AG04450 (cell line): ENCODE data around the gene ZNF175. TPM values are rescaled to one million over a fixed set of nuclear protein-coding genes. Genes with fewer than 3 reads are reported as not detected.

Experiments
- CTCF ChIA-PET: fragments of 300-600, 350-600 bp; formaldehyde crosslinking; extraction: SDS; loops from one replicate; lab custom pipeline; 2022; ENCODE audit warnings: antibody characterized with exemption, inconsistent platforms; lab: Charles Lee
- POLR2A ChIA-PET: fragments of 350-600 bp; formaldehyde crosslinking; extraction: SDS; loops from one replicate; lab custom pipeline; 2021; ENCODE audit warnings: antibody characterized with exemption, inconsistent platforms; lab: Yijun Ruan, JAX
- DNase-seq: peaks from one replicate; pipeline ENCODE4 v3.0.0-alpha.2; 2011; ENCODE audit warnings: low read depth, low spot score
- H3K27ac ChIP-seq: one replicate; pipeline ENCODE4 v1.5.1; 2012; ENCODE audit warnings: low read depth, low read length, control low read depth
- H3K27me3 ChIP-seq: one replicate; pipeline ENCODE4 v1.6.0; 2012; ENCODE audit warnings: low read length; ENCODE audit not compliant: control insufficient read depth, insufficient read depth
- H3K4me3 ChIP-seq: 2 replicates; pipeline ENCODE4 v1.5.1; 2011; ENCODE audit warnings: mild to moderate bottlenecking, low read depth, low read length, control low read depth
- H3K9me3 ChIP-seq: 2 replicates; pipeline ENCODE4 v1.5.1; 2012; ENCODE audit warnings: low read length; ENCODE audit not compliant: control insufficient read depth, insufficient read depth
- CTCF ChIP-seq: IDR thresholded peaks from 2 replicates; pipeline ENCODE4 v1.5.1; 2011; ENCODE audit warnings: low read depth, low read length, control low read depth, inconsistent platforms
- polyA plus RNA-seq: library from polyadenylated mRNA; depleted of rRNA; stranded (reverse); fragments of >200 nt; gene quantifications from 2 replicates; pipeline ENCODE4 v1.2.3, GENCODE V29; 2011

ZNF175 gene
- polyA plus RNA-seq, 1 experiment = 6.4 TPM

- CTCF ChIA-PET = no interaction called here
- no peak for DNase-seq
These were observed 21.4 kb upstream of the ZNF175 start for GRCh38 chr19:51549533-51550324.

GRCh38 chr19:51550848-51551672 is 20.0 kb upstream of the ZNF175 start:
- POLR2A ChIA-PET = no interaction called here
- no peak overlapping the region for H3K4me3 ChIP-seq
- no peaks in the 10 kb centered on the region for H3K9me3 ChIP-seq
- no peaks in the 10 kb centered on the region for H3K27me3 ChIP-seq
- CTCF ChIA-PET = no interaction called here
- no peak for DNase-seq
- no peak for TF ChIP-seq CTCF
- no peak overlapping the region for H3K27ac ChIP-seq

More at GRCh38 chr19:51549533-51550324, 21.4 kb upstream of the ZNF175 start:
- POLR2A ChIA-PET = no interaction called here
- TF ChIP-seq CTCF = no peak
- no peak overlapping the region for H3K4me3 ChIP-seq
- no peaks in the 10 kb centered on the region for H3K9me3 ChIP-seq
- H3K27ac ChIP-seq = no peak overlapping the region
- no peaks in the 10 kb centered on the region for H3K27me3 ChIP-seq

GRCh38 chr19:51551673-51552432 is 19.2 kb upstream of the ZNF175 start:
- Histone ChIP-seq H3K9me3 (no peaks in the 10 kb centered on the region), H3K27ac (no peak overlapping the region), H3K27me3 (no peaks in the 10 kb centered on the region), H3K4me3 (no peak overlapping the region)
- ChIA-PET POLR2A (no interaction called here), CTCF (no interaction called here)
- no peak for TF ChIP-seq CTCF
- no peak for DNase-seq

- Histone ChIP-seq H3K27ac (no peak overlapping the region), H3K4me3 (no peak overlapping the region), H3K9me3 (no peaks in the 10 kb centered on the region), H3K27me3 (no peaks in the 10 kb centered on the region)
- TF ChIP-seq CTCF = no peak
- ChIA-PET POLR2A (no interaction called here), CTCF (no interaction called here)
- DNase-seq = no peak
These were observed 18.5 kb upstream of the ZNF175 start for GRCh38 chr19:51552608-51552995.
